GM06990 (cell line): ENCODE results near the gene TACR1.

Experiments
- DNase-seq: peaks from one replicate; pipeline ENCODE4 v3.0.0-alpha.2; 2011; ENCODE audit not compliant: insufficient read length; ENCODE audit errors: extremely low read depth
- H3K27me3 ChIP-seq: replicated peaks from 2 replicates; pipeline ENCODE4 v1.6.0; 2011; ENCODE audit warnings: low read length; ENCODE audit not compliant: control insufficient read depth, insufficient read depth
- H3K36me3 ChIP-seq: 2 replicates; pipeline ENCODE4 v1.5.1; 2011; ENCODE audit warnings: low read length; ENCODE audit not compliant: control insufficient read depth, insufficient read depth
- H3K4me3 ChIP-seq: replicated peaks from 2 replicates; pipeline ENCODE4 v1.5.1; 2011; ENCODE audit warnings: low read depth, mild to moderate bottlenecking, control low read depth, low read length
- TF ChIP-seq, protein P1 (sequence below): IDR thresholded peaks from 2 replicates; pipeline ENCODE4 v1.5.1; 2011; ENCODE audit warnings: low read length, control low read depth, mild to moderate bottlenecking, inconsistent platforms; ENCODE audit not compliant: insufficient read depth, poor library complexity, severe bottlenecking

Gene TACR1

DNA sequence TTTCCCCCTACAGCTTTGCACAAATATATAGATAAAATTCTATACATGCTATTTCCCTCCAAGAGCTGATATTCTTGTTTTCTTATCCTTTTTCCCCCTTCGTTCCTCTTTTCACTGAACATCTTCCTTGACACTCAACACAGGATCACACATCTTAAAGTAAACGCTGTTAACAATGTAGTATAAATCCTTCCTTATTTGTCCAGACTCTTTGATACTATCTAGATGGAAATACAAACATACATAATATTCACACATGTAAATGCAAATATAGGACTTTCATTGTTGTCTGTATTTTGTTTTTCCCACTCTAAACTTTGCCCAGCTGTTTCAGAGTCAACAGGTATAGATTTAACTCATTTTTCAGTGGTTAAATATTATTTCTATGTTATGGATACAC, 3.0 kb upstream of the TACR1 start:
- DNase-seq, result no peak
- no peak overlapping the region for H3K4me3 ChIP-seq
- peaks cover 6% of the 10 kb centered on the region for H3K27me3 ChIP-seq
- TF ChIP-seq, protein P1, sequence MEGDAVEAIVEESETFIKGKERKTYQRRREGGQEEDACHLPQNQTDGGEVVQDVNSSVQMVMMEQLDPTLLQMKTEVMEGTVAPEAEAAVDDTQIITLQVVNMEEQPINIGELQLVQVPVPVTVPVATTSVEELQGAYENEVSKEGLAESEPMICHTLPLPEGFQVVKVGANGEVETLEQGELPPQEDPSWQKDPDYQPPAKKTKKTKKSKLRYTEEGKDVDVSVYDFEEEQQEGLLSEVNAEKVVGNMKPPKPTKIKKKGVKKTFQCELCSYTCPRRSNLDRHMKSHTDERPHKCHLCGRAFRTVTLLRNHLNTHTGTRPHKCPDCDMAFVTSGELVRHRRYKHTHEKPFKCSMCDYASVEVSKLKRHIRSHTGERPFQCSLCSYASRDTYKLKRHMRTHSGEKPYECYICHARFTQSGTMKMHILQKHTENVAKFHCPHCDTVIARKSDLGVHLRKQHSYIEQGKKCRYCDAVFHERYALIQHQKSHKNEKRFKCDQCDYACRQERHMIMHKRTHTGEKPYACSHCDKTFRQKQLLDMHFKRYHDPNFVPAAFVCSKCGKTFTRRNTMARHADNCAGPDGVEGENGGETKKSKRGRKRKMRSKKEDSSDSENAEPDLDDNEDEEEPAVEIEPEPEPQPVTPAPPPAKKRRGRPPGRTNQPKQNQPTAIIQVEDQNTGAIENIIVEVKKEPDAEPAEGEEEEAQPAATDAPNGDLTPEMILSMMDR, result no peak
- H3K36me3 ChIP-seq, result no peaks in the 10 kb centered on the region

DNA sequence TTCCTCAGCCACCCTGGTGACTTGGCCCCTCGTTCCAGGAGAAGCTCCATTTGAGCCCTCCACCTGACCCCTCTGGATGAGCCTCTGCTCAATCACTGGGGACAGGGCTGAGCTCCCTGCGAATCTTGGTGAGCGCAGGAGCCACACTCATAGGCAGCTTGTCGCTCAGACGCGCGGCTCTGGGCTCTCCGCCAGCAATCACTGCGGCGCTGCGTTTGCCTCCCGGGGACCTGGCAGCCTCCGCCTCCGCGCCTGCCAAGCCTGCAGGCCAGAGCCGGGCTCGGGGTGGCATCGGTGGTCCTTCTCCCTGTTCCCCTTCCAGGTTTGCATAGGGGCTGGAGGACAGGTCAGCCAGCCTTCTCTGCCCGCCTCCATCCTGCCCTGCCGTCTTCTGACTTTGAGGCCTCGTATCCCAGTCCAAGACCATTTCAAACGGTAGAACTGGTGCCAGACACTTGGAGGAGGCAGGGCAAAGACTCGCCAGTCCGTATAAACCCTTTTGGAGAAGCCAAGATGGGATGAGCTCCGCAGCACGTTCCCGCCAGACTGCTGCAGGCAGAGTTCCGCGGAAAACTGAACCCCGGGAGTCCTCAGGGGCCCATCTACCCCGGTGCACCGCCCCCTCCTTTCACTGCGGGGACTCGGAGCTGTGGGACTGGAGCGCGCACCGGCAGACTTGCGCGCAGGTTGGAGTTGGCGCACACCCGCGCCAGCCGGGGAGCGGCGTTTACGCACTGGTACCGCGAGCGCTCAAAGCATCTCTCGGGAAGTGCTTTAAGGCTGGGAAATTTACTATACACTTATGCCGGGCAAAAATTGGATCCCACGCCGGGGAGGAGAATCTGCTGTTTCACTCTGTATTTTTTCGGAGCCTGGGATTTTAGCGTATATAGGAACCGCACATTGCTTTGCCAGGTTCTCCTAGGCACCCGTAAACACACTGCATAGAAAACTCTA, 1.1 kb upstream of the TACR1 start:
- Histone ChIP-seq H3K4me3 (no peak overlapping the region), H3K27me3 (peaks cover 6% of the 10 kb centered on the region), H3K36me3 (no peaks in the 10 kb centered on the region)
- peak; percentile 31 for DNase-seq
- TF ChIP-seq, protein P1, result no peak

DNA sequence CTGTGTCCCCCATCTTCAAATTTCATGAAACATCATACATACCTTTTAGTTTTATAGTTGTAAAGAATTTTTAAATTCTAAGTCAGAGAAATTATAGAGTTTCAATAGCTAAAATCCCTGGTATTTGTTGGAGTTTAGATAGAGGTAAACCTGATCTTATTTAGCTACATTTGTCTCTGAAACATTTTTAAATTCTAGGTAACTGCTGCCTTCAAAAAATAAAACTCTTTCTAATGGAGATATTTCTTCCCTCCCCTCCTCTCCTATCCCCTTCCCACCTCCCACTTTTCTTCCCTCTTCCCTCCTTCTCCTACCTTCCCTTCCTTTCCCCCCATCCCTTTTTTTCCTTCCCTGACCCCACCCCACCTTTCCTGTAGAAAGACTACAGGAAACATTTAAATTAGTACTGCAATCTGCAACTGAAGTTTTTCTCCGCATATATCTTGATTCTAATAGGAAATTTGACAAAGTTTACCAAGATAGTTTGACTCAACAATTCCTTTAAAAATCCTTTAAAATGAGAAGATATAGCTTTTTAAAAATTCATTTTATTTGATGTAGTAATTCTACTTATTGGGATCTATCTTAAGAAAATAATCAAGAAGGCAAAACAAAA, 4.1 kb downstream of the TACR1 start:
- TF ChIP-seq, protein P1, result no peak
- no peak overlapping the region for H3K4me3 ChIP-seq
- no peak for DNase-seq

DNA sequence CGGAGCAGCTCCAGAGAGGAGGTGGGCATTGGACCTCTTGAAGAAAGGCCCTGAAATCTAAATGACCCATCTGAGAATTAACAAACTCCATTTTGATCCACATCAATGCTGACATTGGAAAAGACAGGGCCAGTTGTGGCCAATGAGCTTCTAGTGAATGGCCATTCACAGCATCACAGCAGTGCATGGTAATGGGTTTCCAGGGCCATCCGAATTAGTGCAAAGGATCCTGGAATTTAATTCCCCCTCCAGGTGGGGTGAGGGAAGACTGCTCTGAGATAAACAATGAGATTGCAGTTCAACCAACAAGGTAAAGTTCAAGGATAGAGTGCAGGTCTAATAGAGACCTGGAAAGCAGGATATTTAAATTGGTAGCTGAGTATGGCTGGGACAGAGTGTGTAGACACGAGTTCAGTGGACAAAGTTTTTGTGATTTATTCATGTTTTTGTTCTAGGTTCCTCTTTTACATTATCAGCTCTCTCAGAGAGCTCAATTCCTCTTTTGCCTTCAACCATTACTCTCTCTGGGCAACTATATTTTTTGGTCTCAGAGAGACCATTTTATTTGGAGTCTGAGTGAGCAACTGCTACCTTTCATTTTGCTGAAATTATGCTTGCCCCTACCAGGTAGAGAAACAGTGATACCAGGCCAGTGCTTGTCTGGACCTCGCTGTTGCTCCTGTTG, 5.0 kb downstream of the TACR1 start:
- DNase-seq, result no peak
- no peak overlapping the region for H3K4me3 ChIP-seq
- TF ChIP-seq, protein P1, result no peak
- H3K36me3 ChIP-seq, result no peaks in the 10 kb centered on the region
- peaks cover 2% of the 10 kb centered on the region for H3K27me3 ChIP-seq

More for the DNA sequence above, 4.1 kb downstream of the TACR1 start:
- Histone ChIP-seq H3K27me3 (peaks cover 6% of the 10 kb centered on the region), H3K36me3 (no peaks in the 10 kb centered on the region)

DNA sequence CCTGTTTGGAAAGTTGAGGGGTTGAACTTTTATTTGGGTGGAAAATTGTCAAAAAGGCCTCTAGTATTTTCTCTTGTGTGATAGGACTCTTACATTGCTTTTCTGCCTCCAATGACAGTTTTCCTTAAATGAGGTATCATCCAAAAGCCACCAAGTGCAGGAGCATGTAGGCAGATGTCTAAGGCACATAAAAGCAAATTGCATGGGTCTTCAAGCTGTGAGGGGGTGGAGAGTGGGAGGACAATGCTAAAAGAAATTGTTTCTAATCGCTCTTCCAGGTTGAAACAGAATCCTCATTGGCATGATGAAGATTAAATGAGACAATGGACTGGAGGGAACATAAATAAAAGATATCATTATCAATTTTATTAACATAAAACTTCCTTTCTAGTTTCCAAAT, 6.8 kb downstream of the TACR1 start:
- no peak overlapping the region for H3K4me3 ChIP-seq
- TF ChIP-seq, protein P1, result no peak
- no peak for DNase-seq
- no peaks in the 10 kb centered on the region; the same call in 1 of the 2 replicates for H3K27me3 ChIP-seq
- H3K36me3 ChIP-seq, result no peaks in the 10 kb centered on the region
